DND-41 (cell line): ENCODE results near the gene MAP3K14.

Experiments
- ATAC-seq: fragments of 200-7000 bp; cut with Tn5 transposase; 3 replicates; pipeline ENCODE4 v1.9.1; 2021; ENCODE audit warnings: low read depth; ENCODE audit not compliant: insufficient read depth
- DNase-seq: peaks from one replicate; pipeline ENCODE4 v3.0.0-alpha.2; 2020
- H2AFZ ChIP-seq: 2 replicates; pipeline ENCODE4 v1.6.0; 2012; ENCODE audit warnings: low read depth, low read length
- H3K27ac ChIP-seq: 2 replicates; pipeline ENCODE4 v1.5.1; 2012; ENCODE audit warnings: low read length, inconsistent platforms
- H3K27me3 ChIP-seq: fragments of 200-600 bp; sonication (generic); 2 replicates; pipeline ENCODE4 v1.6.0; 2012; ENCODE audit warnings: low read length, mild to moderate bottlenecking, inconsistent platforms; ENCODE audit not compliant: insufficient read depth, poor library complexity
- H3K36me3 ChIP-seq: 2 replicates; pipeline ENCODE4 v1.5.1; 2012; ENCODE audit warnings: low read length, inconsistent platforms; ENCODE audit not compliant: insufficient read depth
- H3K4me1 ChIP-seq: 2 replicates; pipeline ENCODE4 v1.5.1; 2012; ENCODE audit warnings: mild to moderate bottlenecking, low read length; ENCODE audit not compliant: insufficient read depth
- H3K4me2 ChIP-seq: 2 replicates; pipeline ENCODE4 v1.6.0; 2012; ENCODE audit warnings: mild to moderate bottlenecking, moderate library complexity, low read length, inconsistent platforms; ENCODE audit not compliant: insufficient read depth
- H3K4me3 ChIP-seq, 2 experiments: fragments of 200-600 bp in 1 of 2; shearing (Covaris generic) in 1 of 2; 2 replicates each; pipeline ENCODE4 v1.5.1; 2012 to 2016; ENCODE audit warnings: inconsistent platforms in 2 of 2, low read length in 2 of 2, mild to moderate bottlenecking in 2 of 2, low read depth in 1 of 2, moderate library complexity in 1 of 2
- H3K79me2 ChIP-seq: 2 replicates; pipeline ENCODE4 v1.6.0; 2012; ENCODE audit warnings: low read length, inconsistent platforms; ENCODE audit not compliant: insufficient read depth
- H3K9ac ChIP-seq: 2 replicates; pipeline ENCODE4 v1.6.0; 2012; ENCODE audit warnings: low read depth, mild to moderate bottlenecking, inconsistent platforms, low read length, moderate library complexity
- H3K9me3 ChIP-seq: 2 replicates; pipeline ENCODE4 v1.5.1; 2012; ENCODE audit warnings: low read length, moderate library complexity, mild to moderate bottlenecking, inconsistent platforms; ENCODE audit not compliant: insufficient read depth, severe bottlenecking
- H4K20me1 ChIP-seq: 2 replicates; pipeline ENCODE4 v1.6.0; 2012; ENCODE audit warnings: low read length; ENCODE audit not compliant: insufficient read depth
- CTCF ChIP-seq: IDR thresholded peaks from 2 replicates; pipeline ENCODE4 v1.5.1; 2012; ENCODE audit warnings: borderline replicate concordance, low read length, moderate library complexity, mild to moderate bottlenecking; ENCODE audit not compliant: poor library complexity, severe bottlenecking; ENCODE audit errors: extremely low read depth
- EZH2 ChIP-seq: IDR thresholded peaks from 3 replicates; pipeline ENCODE4 v1.6.1; 2012; ENCODE audit warnings: borderline replicate concordance, low read depth, mild to moderate bottlenecking, moderate library complexity, low read length, inconsistent platforms; ENCODE audit not compliant: severe bottlenecking

MAP3K14 gene

GRCh38 chr17:45355087-45355486 lies 38.3 kb upstream of the MAP3K14 start:
- no peak overlapping the region for H2AFZ ChIP-seq
- H3K27me3 ChIP-seq, result peaks cover 9% of the 10 kb centered on the region
- no peaks in the 10 kb centered on the region for H4K20me1 ChIP-seq
- no peaks in the 10 kb centered on the region for H3K79me2 ChIP-seq
- no peak for ATAC-seq
- no peak overlapping the region for H3K4me2 ChIP-seq
- H3K36me3 ChIP-seq, result no peaks in the 10 kb centered on the region
- no peak overlapping the region for H3K9ac ChIP-seq
- TF ChIP-seq EZH2 (no peak), CTCF (no peak)
- no peak overlapping the region for H3K4me3 ChIP-seq
- H3K27ac ChIP-seq, result no peak overlapping the region
- H3K9me3 ChIP-seq, result no peaks in the 10 kb centered on the region
- no peak for DNase-seq
- no peaks in the 10 kb centered on the region for H3K4me1 ChIP-seq

- Histone ChIP-seq H2AFZ (no peak overlapping the region), H3K27me3 (peaks cover 9% of the 10 kb centered on the region), H4K20me1 (no peaks in the 10 kb centered on the region), H3K9me3 (no peaks in the 10 kb centered on the region), H3K4me1 (no peaks in the 10 kb centered on the region), H3K79me2 (no peaks in the 10 kb centered on the region), H3K4me2 (no peak overlapping the region), H3K27ac (no peak overlapping the region), H3K36me3 (no peaks in the 10 kb centered on the region), H3K4me3 (no peak overlapping the region), H3K9ac (no peak overlapping the region)
- TF ChIP-seq CTCF, result no peak
- TF ChIP-seq EZH2, result no peak
- no peak for DNase-seq
- ATAC-seq, result no peak
These were observed 36.2 kb upstream of the MAP3K14 start for GRCh38 chr17:45353043-45353442.

GRCh38 chr17:45351831-45352230 lies 35.0 kb upstream of the MAP3K14 start:
- H3K4me1 ChIP-seq, result no peaks in the 10 kb centered on the region
- H2AFZ ChIP-seq, result no peak overlapping the region
- H3K79me2 ChIP-seq, result no peaks in the 10 kb centered on the region
- no peaks in the 10 kb centered on the region for H4K20me1 ChIP-seq
- peaks cover 9% of the 10 kb centered on the region for H3K27me3 ChIP-seq
- H3K9me3 ChIP-seq, result no peaks in the 10 kb centered on the region
- no peak for ATAC-seq
- no peak overlapping the region for H3K9ac ChIP-seq
- no peak overlapping the region for H3K4me2 ChIP-seq
- TF ChIP-seq EZH2 (no peak), CTCF (no peak)
- H3K4me3 ChIP-seq, result no peak overlapping the region
- no peak for DNase-seq
- no peak overlapping the region for H3K27ac ChIP-seq
- H3K36me3 ChIP-seq, result no peaks in the 10 kb centered on the region

GRCh38 chr17:45347444-45347843 lies 30.6 kb upstream of the MAP3K14 start:
- Histone ChIP-seq H3K9ac (no peak overlapping the region), H3K4me2 (no peak overlapping the region), H3K9me3 (no peaks in the 10 kb centered on the region), H4K20me1 (no peaks in the 10 kb centered on the region), H2AFZ (no peak overlapping the region), H3K27ac (no peak overlapping the region), H3K4me1 (no peaks in the 10 kb centered on the region), H3K36me3 (no peaks in the 10 kb centered on the region), H3K79me2 (no peaks in the 10 kb centered on the region), H3K27me3 (peaks cover 9% of the 10 kb centered on the region), H3K4me3 (no peak overlapping the region)
- TF ChIP-seq EZH2, result no peak
- no peak for TF ChIP-seq CTCF
- no peak for DNase-seq
- no peak for ATAC-seq
